HepG2 (cell line): ENCODE measurements around the gene TSNAXIP1. TPM values are rescaled to one million over a fixed set of nuclear protein-coding genes. Genes with fewer than 3 reads are reported as not detected.

ENCODE experiments used
- E2F1 ChIP-seq: sonication (generic); formaldehyde crosslinking; IDR thresholded peaks from 2 replicates; pipeline ENCODE4 v1.5.0; 2020; ENCODE audit warnings: missing genetic modification reagents
- KLF16 ChIP-seq, 2 experiments: sonication (generic) in 1 of 2; formaldehyde crosslinking in 1 of 2; IDR thresholded peaks; 2 replicates each; pipeline versions ENCODE4 v1.6.1 to v1.8.0; 2016 to 2023; ENCODE audit warnings: missing genetic modification reagents in 2 of 2, missing compliant biosample characterization in 1 of 2
- MED1 ChIP-seq: sonication (generic); formaldehyde crosslinking; IDR thresholded peaks from 2 replicates; pipeline ENCODE4 v1.4.0; 2020; ENCODE audit warnings: missing genetic modification reagents
- RELA ChIP-seq: sonication (generic); formaldehyde crosslinking; IDR thresholded peaks from 2 replicates; pipeline ENCODE4 v1.4.0; 2020; ENCODE audit warnings: missing genetic modification reagents
- REST ChIP-seq, 2 experiments: IDR thresholded peaks; 2 replicates each; pipeline ENCODE4 v1.6.1; 2011 to 2012; ENCODE audit warnings: low read length in 2 of 2, borderline replicate concordance in 1 of 2, low read depth in 1 of 2, mild to moderate bottlenecking in 1 of 2, moderate library complexity in 1 of 2
- RORA ChIP-seq: sonication (generic); formaldehyde crosslinking; IDR thresholded peaks from 2 replicates; pipeline ENCODE4 v1.5.0; 2020; ENCODE audit warnings: mild to moderate bottlenecking, missing genetic modification reagents, moderate library complexity
- SOX5 ChIP-seq: IDR thresholded peaks from 2 replicates; pipeline ENCODE4 v1.6.1; 2016; ENCODE audit warnings: borderline replicate concordance
- YEATS4 ChIP-seq: sonication (generic); formaldehyde crosslinking; IDR thresholded peaks from 2 replicates; pipeline ENCODE4 v1.4.0; 2020; ENCODE audit warnings: missing genetic modification reagents, borderline replicate concordance
- ZNF501 ChIP-seq: sonication (generic); formaldehyde crosslinking; IDR thresholded peaks from 2 replicates; pipeline ENCODE4 v1.5.1; 2020; ENCODE audit warnings: mild to moderate bottlenecking, moderate library complexity, missing genetic modification reagents
- ZNF775 ChIP-seq: sonication (generic); formaldehyde crosslinking; IDR thresholded peaks from 2 replicates; pipeline ENCODE4 v1.4.0; 2020; ENCODE audit warnings: missing genetic modification reagents, mild to moderate bottlenecking, moderate library complexity, borderline replicate concordance
- polyA plus RNA-seq, 8 experiments: library from polyadenylated mRNA; depleted of rRNA in 3 of 8; stranded (reverse) in 7 of 8; unstranded in 1 of 8; fragments of >200 nt; fragmentation: Illumina TruSeq in 4 of 8; extraction: Trizol in 4 of 8; gene quantifications; 2 replicates each; pipeline versions ENCODE4 v1.2.1 to v1.2.3, GENCODE V29; 2011 to 2016; ENCODE audit warnings: low read depth in 4 of 8, missing spikeins in 1 of 8, mixed read lengths in 1 of 8; ENCODE audit not compliant: insufficient read depth in 1 of 8
- total RNA-seq, 5 experiments: library from RNA; depleted of rRNA; stranded (reverse); fragments of >200 nt; fragmentation: Illumina TruSeq; extraction: Trizol; gene quantifications; 2 replicates each; pipeline ENCODE4 v1.2.3, GENCODE V29; 2016; ENCODE audit warnings: low read depth in 1 of 5

The TSNAXIP1 gene
- total and polyA plus RNA-seq, 2 of the 13 experiments (the other 11 are each of a cell fraction or from before 2014, with no cell fraction given): 0.37 to 0.86 TPM

GRCh38 chr16:67779256-67780014, 27.3 kb upstream of the TSNAXIP1 start (continued):
- TF ChIP-seq RELA (CRISPR knock-in tag) (peak; percentile 55; the same call in 1 of the 2 replicates), RORA (CRISPR knock-in tag) (no peak), ZNF501 (no peak), YEATS4 (CRISPR knock-in tag) (no peak), REST (IDR thresholded peaks at IDR 0.05; ENCODE audit: borderline replicate concordance in 1 of 2, low read depth in 1 of 2, low read length in 2 of 2) (no peak), SOX5 (CRISPR knock-in tag) (no peak), E2F1 (peak; percentile 22; the same call in 1 of the 2 replicates), KLF16 (CRISPR knock-in tag; IDR thresholded peaks at IDR 0.05) (no peak), MED1 (0 out of 2 replicates have a peak, but pooled peaks have one; percentile 14), ZNF775 (CRISPR knock-in tag) (no peak)
- TF ChIP-seq, all 625 proteins: peak for 7
